Neural cell (in vitro differentiated cells): ENCODE data around the gene PLCB1. TPM values are rescaled to one million over a fixed set of nuclear protein-coding genes. Genes with fewer than 3 reads are reported as not detected.
"Not testable (repeated sequence)": the region's sequence is repeated elsewhere in the genome, so short reads cannot be mapped to it uniquely, and the experiment has no call there.

ENCODE experiments used
- H2AFZ ChIP-seq: fragments of 200-600, 300-800 bp; sonication (generic), shearing (Covaris generic); 2 replicates; pipeline ENCODE4 v1.6.0; 2014; ENCODE audit warnings: low read depth, mild to moderate bottlenecking, antibody characterized with exemption, low read length, moderate library complexity
- H3F3A ChIP-seq: fragments of 200-600 bp; shearing (Covaris generic); 2 replicates; pipeline ENCODE4 v1.6.1; 2016; ENCODE audit warnings: mild to moderate bottlenecking, moderate library complexity, mixed read lengths, antibody characterized with exemption, low read length; ENCODE audit not compliant: insufficient read depth, poor library complexity, severe bottlenecking
- H3K27ac ChIP-seq: fragments of 200-600, 300-800 bp; sonication (generic), shearing (Covaris generic); 2 replicates; pipeline ENCODE4 v1.5.1; 2014; ENCODE audit warnings: mild to moderate bottlenecking, low read length, moderate library complexity
- H3K27me3 ChIP-seq: fragments of 300-800, 200-600 bp; sonication (generic), shearing (Covaris generic); 2 replicates; pipeline ENCODE4 v1.6.0; 2014; ENCODE audit warnings: mild to moderate bottlenecking, low read depth, low read length, moderate library complexity; ENCODE audit not compliant: insufficient read depth
- H3K36me3 ChIP-seq: fragments of 300-800, 200-600 bp; sonication (generic), shearing (Covaris generic); 2 replicates; pipeline ENCODE4 v1.5.1; 2014; ENCODE audit warnings: mild to moderate bottlenecking, antibody characterized with exemption, low read length, moderate library complexity; ENCODE audit not compliant: insufficient read depth
- H3K4me2 ChIP-seq: fragments of 300-800, 200-600 bp; sonication (generic), shearing (Covaris generic); 2 replicates; pipeline ENCODE4 v1.6.0; 2014; ENCODE audit warnings: mild to moderate bottlenecking, low read length
- H3K4me3 ChIP-seq: fragments of 300-800, 200-600 bp; sonication (generic), shearing (Covaris generic); 2 replicates; pipeline ENCODE4 v1.5.1; 2014; ENCODE audit warnings: mild to moderate bottlenecking, low read length, moderate library complexity
- H3K79me2 ChIP-seq: fragments of 200-600 bp; shearing (Covaris generic); replicated peaks from 2 replicates; pipeline ENCODE4 v1.6.0; 2014; ENCODE audit warnings: mild to moderate bottlenecking, low read length, moderate library complexity; ENCODE audit not compliant: insufficient read depth
- H3K9ac ChIP-seq: fragments of 300-800, 200-600 bp; sonication (generic), shearing (Covaris generic); 2 replicates; pipeline ENCODE4 v1.6.1; 2016; ENCODE audit warnings: mild to moderate bottlenecking, low read length, mixed read lengths
- H3K9me2 ChIP-seq: fragments of 200-600 bp; shearing (Covaris generic); 2 replicates; pipeline ENCODE4 v1.6.1; 2016; ENCODE audit warnings: mild to moderate bottlenecking, low read length, mixed read lengths; ENCODE audit not compliant: insufficient read depth
- H3K9me3 ChIP-seq: fragments of 200-600, 300-800 bp; sonication (generic), shearing (Covaris generic); 2 replicates; pipeline ENCODE4 v1.6.1; 2016; ENCODE audit warnings: mild to moderate bottlenecking, mixed run types, low read length, moderate library complexity, mixed read lengths
- H4K20me1 ChIP-seq: fragments of 200-600 bp; shearing (Covaris generic); 2 replicates; pipeline ENCODE4 v1.6.1; 2016; ENCODE audit warnings: mild to moderate bottlenecking, mixed run types; ENCODE audit not compliant: insufficient read depth
- CTCF ChIP-seq: fragments of 450-650 bp; IDR thresholded peaks from 2 replicates; pipeline ENCODE4 v1.5.1; 2014; ENCODE audit warnings: antibody characterized with exemption, mild to moderate bottlenecking, moderate library complexity; ENCODE audit not compliant: poor library complexity, severe bottlenecking
- EP300 ChIP-seq: fragments of 450-650 bp; conservative IDR thresholded peaks from 2 replicates; pipeline ENCODE4 v1.6.1; 2014; ENCODE audit warnings: antibody characterized with exemption, mild to moderate bottlenecking, moderate library complexity; ENCODE audit not compliant: poor library complexity, severe bottlenecking
- EZH2 ChIP-seq: fragments of 200-600, 300-800 bp; shearing (Covaris generic), sonication (generic); IDR thresholded peaks from 2 replicates; pipeline ENCODE4 v1.6.1; 2014; ENCODE audit warnings: antibody characterized with exemption, low read length, borderline replicate concordance, mild to moderate bottlenecking; ENCODE audit not compliant: insufficient read depth, poor library complexity, severe bottlenecking
- MXI1 ChIP-seq: fragments of 450-650 bp; conservative IDR thresholded peaks from 2 replicates; pipeline ENCODE4 v1.6.1; 2014; ENCODE audit warnings: antibody characterized with exemption, mild to moderate bottlenecking; ENCODE audit not compliant: poor library complexity, severe bottlenecking
- POLR2AphosphoS5 ChIP-seq: IDR thresholded peaks from 2 replicates; pipeline ENCODE4 v1.6.1; 2012
- RAD21 ChIP-seq: fragments of 450-650 bp; conservative IDR thresholded peaks from 2 replicates; pipeline ENCODE4 v1.6.1; 2014; ENCODE audit warnings: antibody characterized with exemption, mild to moderate bottlenecking, moderate library complexity
- SMC3 ChIP-seq: fragments of 450-650 bp; conservative IDR thresholded peaks from 2 replicates; pipeline ENCODE4 v1.6.1; 2014; ENCODE audit warnings: antibody characterized with exemption, mild to moderate bottlenecking, moderate library complexity; ENCODE audit not compliant: poor library complexity
- TAF1 ChIP-seq: IDR thresholded peaks from 2 replicates; pipeline ENCODE4 v1.6.1; 2012; ENCODE audit warnings: low read depth
- polyA plus RNA-seq: library from polyadenylated mRNA; depleted of rRNA; stranded (reverse); fragments of >200 nt; gene quantifications from 2 replicates; pipeline ENCODE4 v1.2.3, GENCODE V29; 2014

The PLCB1 gene
- polyA plus RNA-seq, 1 donor from 2014 or later: 11.4 TPM

DNA sequence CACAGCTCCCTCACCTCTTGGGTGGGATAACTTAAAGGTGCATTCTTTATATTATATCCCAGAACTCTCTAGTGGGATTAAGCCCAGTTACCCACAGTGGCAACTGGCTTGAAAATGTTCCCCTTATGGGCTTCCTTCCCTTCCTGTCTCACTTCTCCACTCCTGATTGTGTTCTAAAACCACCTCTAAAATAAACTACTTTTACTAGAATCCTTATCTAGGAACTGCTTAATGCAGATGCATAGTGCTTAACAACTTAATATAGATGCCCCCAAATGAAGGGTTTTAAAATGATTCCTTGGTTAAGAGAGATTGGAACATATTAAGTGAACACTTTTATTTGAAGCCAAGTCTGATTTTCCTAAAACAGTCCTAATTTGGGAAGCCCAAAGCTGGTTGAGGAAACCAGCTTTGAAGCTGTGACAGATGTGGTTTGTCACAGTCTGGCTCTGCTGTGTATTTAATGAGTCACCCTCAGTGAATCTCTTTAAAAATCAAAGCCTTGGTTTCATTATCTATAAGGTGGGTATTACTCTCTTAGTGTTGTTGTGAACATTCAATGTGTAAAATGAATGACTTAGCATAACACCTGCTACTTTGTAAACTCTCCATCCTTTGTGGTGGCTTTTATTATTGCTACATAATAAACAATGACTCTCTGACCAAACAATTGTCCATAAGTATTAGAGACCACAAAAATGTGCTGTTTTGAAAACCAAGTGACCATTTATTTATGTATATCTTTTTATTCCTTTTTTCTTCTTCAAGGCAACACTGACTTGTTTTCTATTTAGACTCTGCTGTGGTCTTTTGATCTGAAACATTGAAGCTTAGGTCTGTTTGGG, 24.4 kb downstream of the PLCB1 start:
- Histone ChIP-seq H2AFZ (no peak overlapping the region), H3K79me2 (no peaks in the 10 kb centered on the region), H4K20me1 (no peaks in the 10 kb centered on the region), H3K27me3 (no peaks in the 10 kb centered on the region), H3K27ac (no peak overlapping the region), H3F3A (no peaks in the 10 kb centered on the region), H3K36me3 (no peaks in the 10 kb centered on the region), H3K9me3 (peaks cover 4% of the 10 kb centered on the region), H3K9me2 (no peaks in the 10 kb centered on the region), H3K4me3 (no peak overlapping the region), H3K4me2 (no peak overlapping the region), H3K9ac (no peak overlapping the region)
- no peak for TF ChIP-seq MXI1
- no peak for TF ChIP-seq TAF1
- no peak for TF ChIP-seq CTCF
- TF ChIP-seq EZH2: no peak
- TF ChIP-seq RAD21: no peak
- TF ChIP-seq EP300: no peak
- TF ChIP-seq POLR2AphosphoS5: no peak

GRCh38 chr20:8159217-8159616, 27.2 kb downstream of the PLCB1 start:
- not testable (repeated sequence) for H3K4me3 ChIP-seq, H3K4me2 ChIP-seq, H2AFZ ChIP-seq, H3K36me3 ChIP-seq, H3K9me2 ChIP-seq, H3F3A ChIP-seq, H3K27me3 ChIP-seq, H4K20me1 ChIP-seq, H3K79me2 ChIP-seq, H3K9ac ChIP-seq, H3K9me3 ChIP-seq, H3K27ac ChIP-seq

DNA sequence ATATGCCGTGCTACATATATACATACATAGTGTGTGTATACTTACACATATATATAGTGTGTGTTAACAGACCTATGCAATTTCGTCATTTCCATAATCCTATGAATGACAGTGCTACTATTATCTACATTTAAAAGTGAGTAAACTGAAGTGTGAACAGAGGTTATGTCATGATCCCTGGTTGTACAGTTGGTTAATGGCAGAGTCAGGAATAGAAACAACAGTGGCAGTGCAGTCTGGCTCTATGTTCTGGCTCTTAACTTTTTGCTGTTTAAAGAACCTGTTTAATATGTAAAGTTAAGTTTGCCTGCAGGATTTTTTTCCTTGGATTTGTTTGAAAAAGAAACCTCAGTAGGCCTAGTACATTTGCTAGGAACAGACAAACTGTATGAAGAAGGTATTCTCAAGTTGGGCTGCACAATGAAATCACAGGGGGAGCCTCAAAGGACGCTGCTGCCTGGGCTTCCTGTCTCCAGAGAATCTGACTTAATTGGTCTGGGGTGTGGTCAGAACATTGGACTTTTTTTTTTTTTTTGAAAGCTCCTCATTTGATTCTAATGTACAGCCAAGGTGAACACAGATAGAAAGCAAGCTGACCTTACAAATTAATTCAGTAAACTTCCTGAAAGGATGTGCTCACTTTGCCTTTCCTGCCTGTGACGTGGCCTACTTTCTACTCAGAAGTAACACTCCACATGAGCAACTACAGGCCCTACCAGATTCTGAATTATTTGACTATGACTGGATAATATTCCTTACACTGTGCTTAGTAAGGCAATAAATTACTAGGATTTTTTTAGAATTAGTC, 29.4 kb downstream of the PLCB1 start:
- Histone ChIP-seq H3K27me3 (no peaks in the 10 kb centered on the region), H3K4me2 (no peak overlapping the region), H3F3A (no peaks in the 10 kb centered on the region), H3K9me3 (peaks cover 4% of the 10 kb centered on the region), H3K9ac (no peak overlapping the region), H4K20me1 (no peaks in the 10 kb centered on the region), H2AFZ (no peak overlapping the region), H3K79me2 (no peaks in the 10 kb centered on the region), H3K4me3 (no peak overlapping the region), H3K36me3 (no peaks in the 10 kb centered on the region), H3K9me2 (no peaks in the 10 kb centered on the region), H3K27ac (no peak overlapping the region)
- no peak for TF ChIP-seq POLR2AphosphoS5
- TF ChIP-seq TAF1: no peak
- TF ChIP-seq EZH2: no peak
- no peak for TF ChIP-seq SMC3
- TF ChIP-seq MXI1: no peak
